ENCODE data around the gene PGM3. TPM values are rescaled to one million over a fixed set of nuclear protein-coding genes. Genes with fewer than 3 reads are reported as not detected.
"Not testable (repeated sequence)": the region's sequence is repeated elsewhere in the genome, so short reads cannot be mapped to it uniquely, and the experiment has no call there.

Gene PGM3
- total RNA-seq, 1 experiment from 2014 or later: 36.9 TPM

- Histone ChIP-seq H3K27me3 (ENCODE audit: control insufficient read depth, insufficient read depth, low read length) (no peaks in the 10 kb centered on the region), H3K4me3 (ENCODE audit: insufficient read depth, low read depth, low read length) (peak overlapping the region; percentile 81), H3K36me3 (replicated peaks; ENCODE audit: control insufficient read depth, insufficient read depth, low read length) (peaks cover 8% of the 10 kb centered on the region)
- peak; percentile 89 for DNase-seq
Observed at GRCh38 chr6:83193747-83194566, 892 bp upstream of the PGM3 start.

GRCh38 chr6:83192456-83192855 lies 609 bp downstream of the PGM3 start:
- DNase-seq: no peak
- Histone ChIP-seq H3K27me3 (ENCODE audit: control insufficient read depth, insufficient read depth, low read length) (no peaks in the 10 kb centered on the region), H3K36me3 (replicated peaks; ENCODE audit: control insufficient read depth, insufficient read depth, low read length) (peaks cover 13% of the 10 kb centered on the region), H3K4me3 (ENCODE audit: insufficient read depth, low read depth, low read length) (peak overlapping the region; percentile 81)

- not testable (repeated sequence) for DNase-seq; H3K27me3 ChIP-seq (ENCODE audit: control insufficient read depth, insufficient read depth, low read length)
- Histone ChIP-seq H3K36me3 (replicated peaks; ENCODE audit: control insufficient read depth, insufficient read depth, low read length) (peaks cover 13% of the 10 kb centered on the region), H3K4me3 (ENCODE audit: insufficient read depth, low read depth, low read length) (peak overlapping the region; percentile 81; the same call in 1 of the 2 replicates)
Observed at GRCh38 chr6:83191974-83192373, 1.1 kb downstream of the PGM3 start.

GRCh38 chr6:83190626-83191025 lies 2.4 kb downstream of the PGM3 start:
- DNase-seq: no peak
- no peak overlapping the region for H3K4me3 ChIP-seq (ENCODE audit: insufficient read depth, low read depth, low read length)
- peaks cover 12% of the 10 kb centered on the region for H3K36me3 ChIP-seq (replicated peaks; ENCODE audit: control insufficient read depth, insufficient read depth, low read length)
- H3K27me3 ChIP-seq (ENCODE audit: control insufficient read depth, insufficient read depth, low read length): no peaks in the 10 kb centered on the region

GRCh38 chr6:83188501-83188900 lies 4.6 kb downstream of the PGM3 start:
- H3K4me3 ChIP-seq (ENCODE audit: insufficient read depth, low read depth, low read length): no peak overlapping the region
- peaks cover 12% of the 10 kb centered on the region for H3K36me3 ChIP-seq (replicated peaks; ENCODE audit: control insufficient read depth, insufficient read depth, low read length)
- H3K27me3 ChIP-seq (ENCODE audit: control insufficient read depth, insufficient read depth, low read length): no peaks in the 10 kb centered on the region
- DNase-seq: no peak

- Histone ChIP-seq H3K4me3 (ENCODE audit: insufficient read depth, low read depth, low read length) (no peak overlapping the region), H3K36me3 (replicated peaks; ENCODE audit: control insufficient read depth, insufficient read depth, low read length) (peaks cover 19% of the 10 kb centered on the region), H3K27me3 (ENCODE audit: control insufficient read depth, insufficient read depth, low read length) (no peaks in the 10 kb centered on the region)
- no peak for DNase-seq
Observed at GRCh38 chr6:83185096-83185495, 8.0 kb downstream of the PGM3 start.

- no peaks in the 10 kb centered on the region for H3K27me3 ChIP-seq (ENCODE audit: control insufficient read depth, insufficient read depth, low read length)
- H3K4me3 ChIP-seq (ENCODE audit: insufficient read depth, low read depth, low read length): no peak overlapping the region
- DNase-seq: no peak
- H3K36me3 ChIP-seq (replicated peaks; ENCODE audit: control insufficient read depth, insufficient read depth, low read length): peaks cover 15% of the 10 kb centered on the region
Observed at GRCh38 chr6:83183082-83183828, 9.8 kb downstream of the PGM3 start.

GRCh38 chr6:83182114-83182513 lies 11.0 kb downstream of the PGM3 start:
- no peak overlapping the region for H3K4me3 ChIP-seq (ENCODE audit: insufficient read depth, low read depth, low read length)
- no peak for DNase-seq
- H3K36me3 ChIP-seq (replicated peaks; ENCODE audit: control insufficient read depth, insufficient read depth, low read length): peaks cover 15% of the 10 kb centered on the region
- no peaks in the 10 kb centered on the region for H3K27me3 ChIP-seq (ENCODE audit: control insufficient read depth, insufficient read depth, low read length)

GRCh38 chr6:83180426-83180950 lies 12.6 kb downstream of the PGM3 start:
- no peak for DNase-seq
- no peaks in the 10 kb centered on the region for H3K27me3 ChIP-seq (ENCODE audit: control insufficient read depth, insufficient read depth, low read length)
- no peak overlapping the region for H3K4me3 ChIP-seq (ENCODE audit: insufficient read depth, low read depth, low read length)
- peaks cover 17% of the 10 kb centered on the region for H3K36me3 ChIP-seq (replicated peaks; ENCODE audit: control insufficient read depth, insufficient read depth, low read length)

- DNase-seq: no peak
- Histone ChIP-seq H3K4me3 (ENCODE audit: insufficient read depth, low read depth, low read length) (no peak overlapping the region), H3K36me3 (replicated peaks; ENCODE audit: control insufficient read depth, insufficient read depth, low read length) (peaks cover 27% of the 10 kb centered on the region), H3K27me3 (ENCODE audit: control insufficient read depth, insufficient read depth, low read length) (no peaks in the 10 kb centered on the region)
Observed at GRCh38 chr6:83176246-83176645, 16.8 kb downstream of the PGM3 start.

GRCh38 chr6:83169511-83169910 lies 23.6 kb downstream of the PGM3 start:
- Histone ChIP-seq H3K27me3 (ENCODE audit: control insufficient read depth, insufficient read depth, low read length) (no peaks in the 10 kb centered on the region), H3K4me3 (ENCODE audit: insufficient read depth, low read depth, low read length) (no peak overlapping the region), H3K36me3 (replicated peaks; ENCODE audit: control insufficient read depth, insufficient read depth, low read length) (peaks cover 31% of the 10 kb centered on the region)
- no peak for DNase-seq

GRCh38 chr6:83169106-83169505 lies 24.0 kb downstream of the PGM3 start:
- Histone ChIP-seq H3K27me3 (ENCODE audit: control insufficient read depth, insufficient read depth, low read length) (no peaks in the 10 kb centered on the region), H3K36me3 (replicated peaks; ENCODE audit: control insufficient read depth, insufficient read depth, low read length) (peaks cover 28% of the 10 kb centered on the region), H3K4me3 (ENCODE audit: insufficient read depth, low read depth, low read length) (no peak overlapping the region)
- DNase-seq: no peak

- Histone ChIP-seq H3K4me3 (ENCODE audit: insufficient read depth, low read depth, low read length) (no peak overlapping the region), H3K36me3 (replicated peaks; ENCODE audit: control insufficient read depth, insufficient read depth, low read length) (peaks cover 27% of the 10 kb centered on the region)
Observed at GRCh38 chr6:83168556-83168955, 24.5 kb downstream of the PGM3 start.

GRCh38 chr6:83167726-83168278 lies 25.3 kb downstream of the PGM3 start:
- Histone ChIP-seq H3K4me3 (ENCODE audit: insufficient read depth, low read depth, low read length) (no peak overlapping the region), H3K27me3 (ENCODE audit: control insufficient read depth, insufficient read depth, low read length) (no peaks in the 10 kb centered on the region), H3K36me3 (replicated peaks; ENCODE audit: control insufficient read depth, insufficient read depth, low read length) (peaks cover 24% of the 10 kb centered on the region)
- DNase-seq: no peak

More at GRCh38 chr6:83168556-83168955, 24.5 kb downstream of the PGM3 start:
- H3K27me3 ChIP-seq (ENCODE audit: control insufficient read depth, insufficient read depth, low read length): no peaks in the 10 kb centered on the region
- DNase-seq: no peak

Data from H7 (cell line).